Gastroesophageal sphincter (tissue), 4 donors: ENCODE results near the gene FXR1. TPM values are rescaled to one million over a fixed set of nuclear protein-coding genes. Genes with fewer than 3 reads are reported as not detected.

Experiments
- ATAC-seq: fragments of 150-250 bp; one replicate; pipeline ENCODE4 v1.9.1; 2016; ENCODE audit warnings: mild to moderate bottlenecking, moderate library complexity
- H3K27ac ChIP-seq, 4 donors: fragments of 200-600 bp; sonication (generic) in 3 of 4; 1 replicate in 3 of 4; 2 replicates in 1 of 4; pipeline ENCODE4 v1.5.1; 2016 to 2019
- H3K27me3 ChIP-seq: fragments of 200-600 bp; sonication (generic); one replicate; pipeline ENCODE4 v1.5.1; 2019
- H3K36me3 ChIP-seq, 2 donors: fragments of 200-600 bp; sonication (generic); one replicate each; pipeline ENCODE4 v1.5.1; 2019; ENCODE audit warnings: control low read depth in 1 of 2
- H3K4me1 ChIP-seq, 3 donors: fragments of 200-600 bp; sonication (generic); 1 replicate in 2 of 3; 2 replicates in 1 of 3; pipeline ENCODE4 v1.5.1; 2016 to 2019; ENCODE audit warnings: control low read depth in 2 of 3
- H3K4me3 ChIP-seq, 2 donors: fragments of 200-600 bp; sonication (generic); one replicate each; pipeline ENCODE4 v1.5.1; 2019; ENCODE audit warnings: mild to moderate bottlenecking in 1 of 2, moderate library complexity in 1 of 2
- H3K9me3 ChIP-seq, 3 donors: fragments of 200-600 bp; sonication (generic); one replicate each; pipeline ENCODE4 v1.5.1; 2017 to 2019; ENCODE audit warnings: control low read depth in 2 of 3
- EP300 ChIP-seq: sonication (generic); formaldehyde crosslinking; IDR thresholded peaks from one replicate; pipeline ENCODE4 v1.6.1; 2017; ENCODE audit warnings: antibody characterized with exemption, mild to moderate bottlenecking
- POLR2A ChIP-seq, 2 donors: fragments of 450-650 bp; IDR thresholded peaks; one replicate each; pipeline ENCODE4 v1.6.1; 2017; ENCODE audit warnings: antibody characterized with exemption in 2 of 2, mild to moderate bottlenecking in 2 of 2, moderate library complexity in 1 of 2
- POLR2AphosphoS5 ChIP-seq: sonication (generic); formaldehyde crosslinking; IDR thresholded peaks from one replicate; pipeline ENCODE4 v1.6.1; 2017; ENCODE audit warnings: antibody characterized with exemption
- WGBS, 2 donors: methylation state at CpG; one replicate each; pipeline ENCODE4 v1.1.5; 2018; ENCODE audit warnings: low coverage in 1 of 2; 5-methylcytosine and 5-hydroxymethylcytosine counted together
- total RNA-seq, 4 donors: library from RNA; depleted of rRNA; stranded (reverse); fragments of >200 nt; gene quantifications; one replicate each; pipeline ENCODE4 v1.1.0, GENCODE V29; 2016
- TF ChIP-seq, protein P1 (sequence below), 4 experiments: fragments of 200-600 bp in 2 of 4; fragments of 450-650 bp in 2 of 4; sonication (generic) in 1 of 4; IDR thresholded peaks; one replicate each; pipeline ENCODE4 v1.5.1; 2017 to 2019; ENCODE audit warnings: antibody characterized with exemption in 4 of 4, mild to moderate bottlenecking in 2 of 4, moderate library complexity in 2 of 4

FXR1 gene
- total RNA-seq, 4 donors from 2014 or later, result 129 to 199 (median 170) TPM

DNA sequence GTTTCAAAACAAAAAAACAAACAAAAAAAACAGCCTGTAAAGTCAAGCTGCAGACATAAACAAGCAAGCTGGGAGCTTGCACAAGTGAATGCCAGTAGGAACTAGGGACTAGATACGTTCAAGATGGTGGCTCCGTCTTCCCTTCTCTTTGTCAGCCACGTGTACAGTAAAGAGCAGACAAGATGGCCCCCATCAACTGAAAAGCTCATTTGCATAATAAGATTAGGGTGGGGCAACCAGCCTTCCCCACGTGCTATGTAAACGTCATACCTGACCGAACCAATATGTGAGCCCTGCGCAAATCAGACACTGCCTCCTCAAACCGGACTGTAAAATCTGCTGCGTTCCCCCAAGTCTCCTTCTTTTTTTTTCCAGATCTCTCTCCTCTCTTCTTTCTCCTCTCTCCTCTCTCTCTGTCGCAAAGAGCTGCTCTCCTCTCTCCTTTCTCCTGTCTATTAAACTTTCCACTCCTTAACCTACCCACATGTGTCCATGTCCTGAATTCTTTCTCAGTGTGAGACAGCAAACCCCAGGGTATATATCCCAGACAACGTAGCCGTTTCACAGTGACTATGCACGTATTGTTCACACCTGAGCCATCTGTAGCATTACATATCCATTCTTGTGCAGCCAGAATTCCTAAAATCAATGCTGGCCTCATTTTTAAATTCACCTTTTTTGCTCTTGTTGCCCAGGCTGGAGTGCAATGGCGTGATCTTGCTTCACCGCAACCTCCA, 31.2 kb upstream of the FXR1 start:
- H3K4me1 ChIP-seq, result no peaks in the 10 kb centered on the region
- no peak overlapping the region for H3K4me3 ChIP-seq
- no peaks in the 10 kb centered on the region for H3K36me3 ChIP-seq
- peaks cover 9% of the 10 kb centered on the region for H3K27me3 ChIP-seq
- H3K9me3 ChIP-seq, result no peaks in the 10 kb centered on the region
- TF ChIP-seq POLR2AphosphoS5, result no peak
- TF ChIP-seq POLR2A (IDR thresholded peaks at IDR 0.05), result no peak
- TF ChIP-seq EP300, result no peak
- TF ChIP-seq, protein P1, sequence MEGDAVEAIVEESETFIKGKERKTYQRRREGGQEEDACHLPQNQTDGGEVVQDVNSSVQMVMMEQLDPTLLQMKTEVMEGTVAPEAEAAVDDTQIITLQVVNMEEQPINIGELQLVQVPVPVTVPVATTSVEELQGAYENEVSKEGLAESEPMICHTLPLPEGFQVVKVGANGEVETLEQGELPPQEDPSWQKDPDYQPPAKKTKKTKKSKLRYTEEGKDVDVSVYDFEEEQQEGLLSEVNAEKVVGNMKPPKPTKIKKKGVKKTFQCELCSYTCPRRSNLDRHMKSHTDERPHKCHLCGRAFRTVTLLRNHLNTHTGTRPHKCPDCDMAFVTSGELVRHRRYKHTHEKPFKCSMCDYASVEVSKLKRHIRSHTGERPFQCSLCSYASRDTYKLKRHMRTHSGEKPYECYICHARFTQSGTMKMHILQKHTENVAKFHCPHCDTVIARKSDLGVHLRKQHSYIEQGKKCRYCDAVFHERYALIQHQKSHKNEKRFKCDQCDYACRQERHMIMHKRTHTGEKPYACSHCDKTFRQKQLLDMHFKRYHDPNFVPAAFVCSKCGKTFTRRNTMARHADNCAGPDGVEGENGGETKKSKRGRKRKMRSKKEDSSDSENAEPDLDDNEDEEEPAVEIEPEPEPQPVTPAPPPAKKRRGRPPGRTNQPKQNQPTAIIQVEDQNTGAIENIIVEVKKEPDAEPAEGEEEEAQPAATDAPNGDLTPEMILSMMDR (IDR thresholded peaks at IDR 0.05), result no peak
- no peak for ATAC-seq
- 83 to 84% methylated on average over 15 of the region's 15 CpGs for WGBS, 2 donors
- no peak overlapping the region for H3K27ac ChIP-seq

DNA sequence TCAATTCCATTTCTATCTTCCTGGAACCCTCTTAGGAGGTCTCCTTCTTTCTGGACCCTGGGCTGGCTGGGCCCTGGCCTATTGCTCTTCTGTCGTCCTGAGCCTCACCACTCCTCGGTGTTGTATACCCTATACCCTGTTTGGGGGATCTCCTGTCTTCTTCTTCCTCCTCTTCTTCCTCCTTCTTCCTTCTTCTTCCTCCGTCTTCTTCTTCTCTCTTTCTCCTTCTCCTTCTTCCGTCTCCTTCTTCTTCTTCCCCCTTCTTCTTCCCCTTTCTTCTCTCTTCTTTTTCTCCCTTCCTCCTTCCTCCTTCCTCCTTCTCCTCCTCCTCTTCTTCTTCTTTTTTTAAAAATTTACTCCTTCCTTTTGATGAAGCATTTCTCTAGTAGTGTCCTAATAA, 30.4 kb upstream of the FXR1 start:
- no peak overlapping the region for H3K4me3 ChIP-seq
- no peaks in the 10 kb centered on the region for H3K36me3 ChIP-seq
- no peak overlapping the region for H3K27ac ChIP-seq
- H3K9me3 ChIP-seq, result no peaks in the 10 kb centered on the region
- no peak for TF ChIP-seq EP300
- TF ChIP-seq POLR2AphosphoS5, result no peak
- TF ChIP-seq, protein P1 (IDR thresholded peaks at IDR 0.05), result no peak
- TF ChIP-seq POLR2A (IDR thresholded peaks at IDR 0.05), result no peak
- 74 to 80% methylated on average over 3 to 4 of the region's 4 CpGs for WGBS, 2 donors
- no peaks in the 10 kb centered on the region for H3K4me1 ChIP-seq
- H3K27me3 ChIP-seq, result peaks cover 15% of the 10 kb centered on the region
- no peak for ATAC-seq

DNA sequence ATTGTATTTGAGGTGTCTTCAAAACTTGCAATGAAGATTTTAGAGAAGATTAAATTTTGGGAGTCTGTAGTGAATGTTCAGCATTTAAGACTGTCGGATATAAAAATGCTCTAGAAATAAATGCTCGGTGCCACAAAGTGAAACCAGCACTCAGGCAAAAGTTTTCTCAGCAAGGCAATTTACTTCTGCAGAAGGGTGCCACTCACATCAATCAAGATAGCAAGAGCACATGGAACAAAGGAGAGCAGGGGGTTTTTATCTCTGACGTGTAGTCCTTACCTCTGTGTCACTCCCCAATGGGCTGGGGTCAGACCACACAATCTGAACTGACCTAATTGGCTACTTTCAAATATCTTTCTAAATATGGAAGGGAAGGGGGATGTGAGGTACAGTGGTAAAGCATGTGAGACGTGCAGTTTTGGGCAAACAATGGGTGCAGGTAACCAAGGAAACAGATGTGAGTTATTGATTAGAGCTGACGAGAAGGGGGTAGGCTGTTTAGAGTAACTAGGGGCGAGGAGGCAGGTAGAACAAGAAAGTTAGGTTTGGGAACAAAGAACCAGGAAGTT, 23.4 kb upstream of the FXR1 start:
- Histone ChIP-seq H3K4me3 (no peak overlapping the region), H3K9me3 (peaks cover 0 to 23% (median 0%) of the 10 kb centered on the region in 3 donors), H3K4me1 (no peaks in the 10 kb centered on the region), H3K27me3 (peaks cover 12% of the 10 kb centered on the region), H3K36me3 (no peaks in the 10 kb centered on the region), H3K27ac (no peak overlapping the region)
- WGBS, 2 donors, result 75 to 76% methylated on average over 5 to 6 of the region's 6 CpGs
- ATAC-seq, result no peak
- TF ChIP-seq, protein P1 (IDR thresholded peaks at IDR 0.05), result no peak

DNA sequence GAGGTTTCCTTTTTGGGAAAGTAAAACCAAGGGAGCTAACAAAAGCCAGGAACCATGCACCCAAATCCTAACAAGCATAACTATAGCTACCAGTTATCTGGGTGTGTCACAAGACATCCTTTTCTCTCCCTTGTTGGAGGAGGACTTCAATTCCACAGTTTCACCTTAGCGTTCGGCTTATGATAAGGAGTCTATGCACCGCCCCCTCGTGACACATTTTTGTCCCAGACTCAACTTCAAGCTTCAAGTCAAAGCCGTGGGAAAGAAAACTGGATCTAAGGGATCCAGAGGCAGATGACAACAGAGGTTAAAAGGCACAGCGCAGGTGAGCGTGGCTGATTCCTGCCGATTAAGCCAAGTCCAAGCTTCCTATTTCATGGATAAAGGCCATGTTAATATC, 13.9 kb upstream of the FXR1 start:
- Histone ChIP-seq H3K27me3 (no peaks in the 10 kb centered on the region), H3K4me1 (no peaks in the 10 kb centered on the region), H3K36me3 (no peaks in the 10 kb centered on the region), H3K27ac (no peak overlapping the region), H3K9me3 (peaks cover 0 to 14% (median 0%) of the 10 kb centered on the region in 3 donors), H3K4me3 (no peak overlapping the region)
- WGBS, 2 donors, result 67 to 96% methylated on average over 1 to 6 of the region's 8 CpGs
- no peak for ATAC-seq
- TF ChIP-seq POLR2AphosphoS5 (no peak), POLR2A (IDR thresholded peaks at IDR 0.05) (no peak), EP300 (no peak)
- TF ChIP-seq, protein P1 (IDR thresholded peaks at IDR 0.05), result no peak
